ENCODE results near the gene AP3B1. TPM values are rescaled to one million over a fixed set of nuclear protein-coding genes. Genes with fewer than 3 reads are reported as not detected.

The AP3B1 gene
- total RNA-seq, 3 donors from 2014 or later, result 38.5 to 55.6 (median 52.1) TPM

DNA sequence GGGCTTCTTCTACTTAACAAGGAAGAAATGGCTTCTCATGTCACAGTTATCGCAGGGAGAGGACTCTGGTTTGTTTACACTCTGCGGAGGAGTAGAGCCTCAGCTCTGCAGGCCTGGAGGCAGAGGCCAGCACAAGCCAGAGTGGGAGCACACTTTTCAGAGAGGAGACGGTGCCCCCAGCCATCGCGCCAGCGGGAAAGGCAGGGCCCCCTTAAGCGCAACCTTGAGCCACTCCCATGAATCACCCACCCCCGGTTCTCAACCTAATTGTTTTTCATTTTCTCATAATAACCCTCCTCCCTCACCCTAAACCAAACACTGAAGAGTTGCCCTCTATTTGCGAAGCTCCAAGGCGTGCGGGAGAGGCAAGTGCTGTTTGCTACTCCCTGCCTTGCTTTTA lies 309.9 kb downstream of the AP3B1 start:
- intact Hi-C loops (cut with DNase I, micrococcal nuclease), result no loop called here

DNA sequence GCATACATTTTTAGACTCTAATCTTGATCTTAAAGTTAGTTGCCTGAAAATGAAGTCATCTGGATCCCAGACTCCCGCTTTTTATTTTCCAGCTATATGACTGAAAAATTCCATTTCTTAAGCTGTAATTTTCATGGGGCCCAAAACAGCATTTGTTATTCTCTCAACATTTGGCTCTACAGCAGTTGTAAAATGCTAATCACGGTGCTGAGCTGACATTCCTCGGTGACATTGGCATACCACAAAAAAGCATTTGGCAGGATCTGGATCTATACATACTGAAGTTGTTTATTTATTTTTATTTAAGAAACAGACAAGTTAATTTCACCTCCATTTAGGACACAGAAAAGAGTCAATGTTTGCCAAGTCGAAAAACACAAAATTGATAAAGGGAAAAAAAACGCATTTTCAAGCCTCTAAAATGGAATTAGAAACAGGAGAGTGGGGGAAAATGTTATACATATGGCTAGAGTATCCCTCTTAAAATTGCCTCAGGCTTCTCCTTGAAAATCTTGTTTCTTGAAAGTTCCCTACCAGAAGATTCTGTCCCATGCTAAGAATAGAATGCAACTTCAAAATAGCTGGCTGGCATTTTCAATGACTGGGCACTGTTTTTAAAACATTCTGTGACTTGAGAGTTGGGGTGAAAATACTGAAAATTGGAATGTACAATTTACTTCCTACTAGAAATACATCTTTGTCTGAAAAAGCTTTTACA lies 310.9 kb downstream of the AP3B1 start:
- H3K36me3 ChIP-seq (ENCODE audit: low read depth), result no peaks in the 10 kb centered on the region
- no peak for ATAC-seq
- TF ChIP-seq CTCF (IDR thresholded peaks at IDR 0.05), result no peak
- DNase-seq, result no peak
- H3K4me1 ChIP-seq (ENCODE audit: low read depth), result no peaks in the 10 kb centered on the region
- intact Hi-C loops (cut with DNase I, micrococcal nuclease), result no loop called here
- no peak overlapping the region for H3K4me3 ChIP-seq
- H3K9me3 ChIP-seq, result no peaks in the 10 kb centered on the region

More for the DNA sequence above, 309.9 kb downstream of the AP3B1 start:
- Histone ChIP-seq H3K4me1 (ENCODE audit: low read depth) (no peaks in the 10 kb centered on the region), H3K9me3 (no peaks in the 10 kb centered on the region), H3K4me3 (no peak overlapping the region), H3K36me3 (ENCODE audit: low read depth) (no peaks in the 10 kb centered on the region)
- DNase-seq, result no peak
- ATAC-seq, result peak; percentile 18
- no peak for TF ChIP-seq CTCF (IDR thresholded peaks at IDR 0.05)

- H3K4me1 ChIP-seq (ENCODE audit: low read depth), result no peaks in the 10 kb centered on the region
- no peaks in the 10 kb centered on the region for H3K36me3 ChIP-seq (ENCODE audit: low read depth)
- ATAC-seq (no peak), DNase-seq (no peak)
- no peak for TF ChIP-seq CTCF (IDR thresholded peaks at IDR 0.05)
- intact Hi-C loops (cut with DNase I, micrococcal nuclease), result no loop called here
- H3K4me3 ChIP-seq, result no peak overlapping the region
- H3K9me3 ChIP-seq, result no peaks in the 10 kb centered on the region
Measured at GRCh38 chr5:77981820-77982219, 312.7 kb downstream of the AP3B1 start.

DNA sequence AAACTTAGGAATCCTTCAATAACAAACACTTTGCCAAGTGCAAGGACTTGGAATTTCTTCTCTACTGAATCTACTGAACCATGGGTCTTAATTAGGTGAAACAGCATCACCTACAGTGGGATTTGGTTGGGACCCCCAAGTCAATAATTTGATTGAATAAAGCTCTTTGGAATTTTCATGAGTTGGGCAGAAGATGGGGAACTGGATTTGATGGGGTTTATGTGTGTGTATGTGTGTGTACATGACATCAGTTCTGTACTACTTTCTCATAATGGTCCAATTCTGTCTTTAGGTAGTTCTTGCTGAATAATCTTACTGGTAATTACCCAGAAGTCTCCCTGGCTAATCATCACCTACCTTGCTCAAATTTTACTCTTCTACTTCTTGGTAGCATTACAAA lies 319.9 kb downstream of the AP3B1 start:
- ATAC-seq (no peak), DNase-seq (no peak)
- no peak for TF ChIP-seq CTCF (IDR thresholded peaks at IDR 0.05)
- H3K4me3 ChIP-seq, result no peak overlapping the region
- intact Hi-C loops (cut with DNase I, micrococcal nuclease), result no loop called here
- H3K4me1 ChIP-seq (ENCODE audit: low read depth), result no peaks in the 10 kb centered on the region
- no peaks in the 10 kb centered on the region for H3K36me3 ChIP-seq (ENCODE audit: low read depth)
- H3K9me3 ChIP-seq, result no peaks in the 10 kb centered on the region

GRCh38 chr5:77973253-77973609 lies 321.3 kb downstream of the AP3B1 start:
- H3K4me1 ChIP-seq (ENCODE audit: low read depth), result no peaks in the 10 kb centered on the region
- no peaks in the 10 kb centered on the region for H3K36me3 ChIP-seq (ENCODE audit: low read depth)
- no peak for DNase-seq
- ATAC-seq, result peak; percentile 42
- no peak overlapping the region for H3K4me3 ChIP-seq
- no peaks in the 10 kb centered on the region for H3K9me3 ChIP-seq
- no peak for TF ChIP-seq CTCF (IDR thresholded peaks at IDR 0.05)
- intact Hi-C loops (cut with DNase I, micrococcal nuclease), result no loop called here
